ENCODE measurements around the gene KREMEN2.

- TF ChIP-seq POLR2A (IDR thresholded peaks at IDR 0.05; ENCODE audit: low read depth, low read length) (no peak), CTCF (conservative IDR thresholded peaks at IDR 0.05; ENCODE audit: low read depth, low read length) (no peak), RAD21 (IDR thresholded peaks at IDR 0.05; ENCODE audit: low read length) (no peak), MAZ (IDR thresholded peaks at IDR 0.05; ENCODE audit: borderline replicate concordance, low read depth, low read length) (no peak), MXI1 (IDR thresholded peaks at IDR 0.05; ENCODE audit: borderline replicate concordance, low read depth, low read length) (no peak), CEBPB (IDR thresholded peaks at IDR 0.05; ENCODE audit: low read depth, low read length) (no peak), USF2 (IDR thresholded peaks at IDR 0.05; ENCODE audit: low read depth, low read length) (no peak), RCOR1 (IDR thresholded peaks at IDR 0.05; ENCODE audit: insufficient replicate concordance, low read length) (no peak), BHLHE40 (IDR thresholded peaks at IDR 0.05; ENCODE audit: low read depth, low read length) (no peak), FOS (IDR thresholded peaks at IDR 0.05; ENCODE audit: low read depth, low read length) (no peak), ELK1 (IDR thresholded peaks at IDR 0.05; ENCODE audit: borderline replicate concordance, low read depth, low read length) (no peak), SMC3 (IDR thresholded peaks at IDR 0.05; ENCODE audit: low read depth, low read length) (no peak), CHD1 (IDR thresholded peaks at IDR 0.05; ENCODE audit: low read depth, low read length) (no peak), RFX5 (IDR thresholded peaks at IDR 0.05; ENCODE audit: low read depth, low read length) (no peak)
Observed at GRCh38 chr16:3015865-3016521, 51.9 kb downstream of the KREMEN2 start.
